Lower leg skin (tissue), 3 donors: ENCODE results near the gene GPC5.

ENCODE experiments used
- POLR2A ChIP-seq, 2 donors: fragments of 450-650 bp; IDR thresholded peaks; one replicate each; pipeline ENCODE4 v1.6.1; 2016 to 2017; ENCODE audit warnings: antibody characterized with exemption in 2 of 2, mild to moderate bottlenecking in 1 of 2, moderate library complexity in 1 of 2
- TF ChIP-seq, protein P1 (sequence below), 3 donors: fragments of 450-650 bp; IDR thresholded peaks; one replicate each; pipeline ENCODE4 v1.5.1; 2016; ENCODE audit warnings: antibody characterized with exemption in 3 of 3, mild to moderate bottlenecking in 3 of 3, moderate library complexity in 2 of 3

DNA sequence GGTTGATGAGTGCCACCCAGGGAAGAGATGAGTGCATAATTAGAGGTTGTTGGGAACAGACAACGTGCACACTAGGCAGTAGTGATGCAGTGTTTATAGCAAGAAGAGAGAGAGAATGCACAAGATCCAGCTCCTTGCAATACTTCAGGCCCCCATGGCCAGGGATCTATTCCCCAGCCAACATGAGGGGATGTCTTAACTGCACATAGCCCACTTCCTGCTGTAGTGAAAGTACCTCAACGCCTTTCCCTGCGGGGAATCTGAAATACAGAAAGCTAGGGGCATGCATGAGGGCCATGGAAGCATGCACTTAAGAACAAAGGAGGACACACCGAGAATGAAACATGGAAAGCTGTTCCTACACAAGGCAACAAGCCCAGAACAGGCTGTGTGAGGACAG, 1191.5 kb downstream of the GPC5 start:
- TF ChIP-seq, protein P1, sequence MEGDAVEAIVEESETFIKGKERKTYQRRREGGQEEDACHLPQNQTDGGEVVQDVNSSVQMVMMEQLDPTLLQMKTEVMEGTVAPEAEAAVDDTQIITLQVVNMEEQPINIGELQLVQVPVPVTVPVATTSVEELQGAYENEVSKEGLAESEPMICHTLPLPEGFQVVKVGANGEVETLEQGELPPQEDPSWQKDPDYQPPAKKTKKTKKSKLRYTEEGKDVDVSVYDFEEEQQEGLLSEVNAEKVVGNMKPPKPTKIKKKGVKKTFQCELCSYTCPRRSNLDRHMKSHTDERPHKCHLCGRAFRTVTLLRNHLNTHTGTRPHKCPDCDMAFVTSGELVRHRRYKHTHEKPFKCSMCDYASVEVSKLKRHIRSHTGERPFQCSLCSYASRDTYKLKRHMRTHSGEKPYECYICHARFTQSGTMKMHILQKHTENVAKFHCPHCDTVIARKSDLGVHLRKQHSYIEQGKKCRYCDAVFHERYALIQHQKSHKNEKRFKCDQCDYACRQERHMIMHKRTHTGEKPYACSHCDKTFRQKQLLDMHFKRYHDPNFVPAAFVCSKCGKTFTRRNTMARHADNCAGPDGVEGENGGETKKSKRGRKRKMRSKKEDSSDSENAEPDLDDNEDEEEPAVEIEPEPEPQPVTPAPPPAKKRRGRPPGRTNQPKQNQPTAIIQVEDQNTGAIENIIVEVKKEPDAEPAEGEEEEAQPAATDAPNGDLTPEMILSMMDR (IDR thresholded peaks at IDR 0.05), result no peak
- TF ChIP-seq POLR2A (IDR thresholded peaks at IDR 0.05), result no peak
